GM18517 (cell line): ENCODE data around the gene UPB1.
"Not testable (repeated sequence)": the region's sequence is repeated elsewhere in the genome, so short reads cannot be mapped to it uniquely, and the experiment has no call there.

Experiments
- ATAC-seq: cut with Tn5 transposase; IDR thresholded peaks from one replicate; pipeline ENCODE4 v1.9.1; 2021; ENCODE audit warnings: mild to moderate bottlenecking, moderate library complexity; ENCODE audit not compliant: unreplicated experiment

UPB1 gene

GRCh38 chr22:24474649-24475255 lies 20.4 kb upstream of the UPB1 start:
- ATAC-seq, result no peak

- no peak for ATAC-seq
Measured at GRCh38 chr22:24481641-24482040, 13.5 kb upstream of the UPB1 start.

GRCh38 chr22:24482575-24482974 lies 12.6 kb upstream of the UPB1 start:
- no peak for ATAC-seq

DNA sequence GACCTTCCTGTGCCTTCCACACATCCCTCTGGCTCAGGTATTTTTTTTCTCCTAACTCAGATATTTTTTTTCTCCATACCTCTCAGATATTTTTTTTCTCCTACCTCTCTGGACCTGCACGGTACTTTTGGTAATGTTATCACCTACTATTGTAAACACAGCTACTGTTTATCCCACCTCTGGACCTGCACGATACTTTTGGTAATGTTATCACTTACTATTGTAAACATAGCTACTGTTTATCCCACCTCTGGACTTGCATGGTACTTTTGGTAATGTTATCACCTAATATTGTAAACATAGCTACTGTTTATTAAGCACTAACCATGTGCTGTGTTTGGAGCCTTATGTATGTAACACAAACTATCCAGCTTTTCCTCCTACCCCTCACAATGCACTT lies 12.1 kb upstream of the UPB1 start:
- no peak for ATAC-seq

- ATAC-seq, result no peak
Measured at GRCh38 chr22:24483976-24484545, 11.1 kb upstream of the UPB1 start.

GRCh38 chr22:24485170-24485569 lies 10.0 kb upstream of the UPB1 start:
- ATAC-seq, result no peak

DNA sequence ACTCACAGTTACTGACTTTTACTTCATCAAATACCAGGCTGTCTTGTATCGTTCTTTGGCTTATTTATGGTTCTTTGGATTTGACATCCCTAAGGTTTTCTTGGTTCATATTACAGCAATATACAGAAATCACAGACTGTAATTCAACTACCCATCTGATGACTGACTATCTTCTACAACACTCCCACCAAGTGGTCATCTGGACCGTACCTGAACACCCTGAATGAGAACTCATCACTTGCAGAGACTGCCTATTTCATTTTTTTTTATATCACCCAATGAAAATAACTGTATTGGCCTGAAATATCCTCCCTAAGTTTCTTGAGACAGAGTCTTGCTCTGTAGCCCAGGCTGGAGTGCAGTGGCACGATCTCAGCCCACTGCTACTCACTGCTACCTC lies 9.5 kb upstream of the UPB1 start:
- ATAC-seq, result no peak

DNA sequence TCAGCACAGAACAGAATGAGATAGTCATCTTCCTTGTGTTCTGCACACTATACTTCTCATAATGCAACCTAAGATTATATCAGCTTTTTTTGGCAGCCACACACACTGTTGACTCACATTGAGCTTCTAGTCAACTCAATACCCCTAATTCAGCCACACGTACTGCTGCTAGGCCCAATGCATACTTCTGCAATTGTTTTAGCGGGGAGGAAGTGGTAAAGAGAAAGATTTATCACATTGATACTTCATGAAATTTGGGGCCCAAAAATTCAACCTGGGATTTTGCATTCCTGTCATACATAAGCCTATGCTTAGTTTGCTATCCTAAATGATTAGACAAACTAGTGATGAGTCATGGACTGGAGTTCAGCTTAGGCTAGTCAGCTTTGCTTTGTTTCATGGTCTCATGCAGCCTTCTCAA lies 8.6 kb upstream of the UPB1 start:
- ATAC-seq, result no peak

DNA sequence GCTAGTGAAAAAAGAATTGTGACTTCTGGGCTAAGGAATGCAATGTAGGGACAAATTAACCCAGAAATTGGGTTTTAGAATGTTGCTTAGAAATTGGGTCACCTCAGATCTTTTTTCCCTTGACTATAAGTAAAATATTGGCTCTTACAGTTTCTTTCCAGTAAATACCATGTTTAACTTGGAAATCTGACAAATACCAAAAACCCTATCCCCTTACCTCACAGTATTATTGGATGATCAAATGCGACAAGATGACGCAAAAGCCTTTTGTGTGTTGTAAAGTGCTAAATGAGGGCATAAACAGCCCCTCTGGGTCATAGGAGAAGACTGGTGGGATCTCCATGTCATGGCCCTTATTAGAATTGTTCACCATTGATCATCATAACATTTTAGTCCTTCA lies 6.1 kb upstream of the UPB1 start:
- no peak for ATAC-seq

DNA sequence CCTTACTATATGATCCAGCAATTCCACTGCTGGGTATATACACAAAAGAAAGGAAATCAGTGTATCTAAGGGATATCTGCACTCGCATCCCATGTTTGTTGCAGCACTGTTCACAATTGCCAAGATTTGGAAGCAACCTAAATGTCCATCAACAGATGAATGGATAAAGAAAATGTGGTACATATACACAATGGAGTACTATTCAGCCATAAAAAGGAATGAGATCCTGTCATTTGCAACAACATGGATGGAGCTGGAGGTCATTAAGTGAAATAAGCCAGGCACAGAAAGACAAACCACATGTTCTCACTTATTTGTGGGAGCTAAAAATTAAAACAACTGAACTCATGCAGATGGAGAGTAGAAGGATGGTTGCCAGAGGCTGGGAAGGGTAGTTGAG lies 5.7 kb upstream of the UPB1 start:
- not testable (repeated sequence) for ATAC-seq

DNA sequence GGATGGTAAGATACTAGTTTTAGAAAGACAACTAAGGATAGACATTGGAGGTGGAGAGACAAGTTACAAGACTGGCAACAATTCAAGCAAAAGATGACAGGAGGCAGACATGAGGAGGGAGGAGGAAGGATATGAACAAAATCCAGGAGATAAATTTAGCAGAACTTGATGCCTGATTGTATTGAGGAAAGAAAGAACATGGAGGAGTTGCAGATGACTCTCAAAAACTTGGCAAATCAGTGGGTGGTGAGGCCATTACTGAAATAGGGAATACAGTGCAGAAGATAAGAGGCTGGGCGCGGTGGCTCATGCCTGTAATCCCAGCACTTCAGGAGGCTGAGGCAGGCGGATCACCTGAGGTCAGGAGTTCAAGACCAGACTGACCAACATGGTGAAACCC lies 2.7 kb upstream of the UPB1 start:
- ATAC-seq, result no peak

DNA sequence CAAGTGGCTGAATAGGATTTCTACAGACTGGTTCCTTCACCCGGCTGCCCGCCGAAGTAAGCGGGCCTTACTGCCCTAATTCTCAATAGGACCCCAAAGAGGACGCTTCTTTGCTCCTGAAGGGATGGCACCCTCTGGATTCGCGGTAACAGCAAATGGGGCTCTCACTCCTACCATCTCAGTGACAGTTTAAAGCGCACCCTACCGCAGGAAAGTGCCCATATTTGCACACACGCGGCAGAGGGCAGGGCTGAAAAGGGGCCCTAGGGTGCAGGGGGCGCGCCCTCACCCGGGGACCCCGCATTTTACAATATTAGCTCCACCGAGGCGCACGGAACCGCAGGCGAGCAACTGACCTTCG lies 985 bp upstream of the UPB1 start:
- ATAC-seq, result no peak

DNA sequence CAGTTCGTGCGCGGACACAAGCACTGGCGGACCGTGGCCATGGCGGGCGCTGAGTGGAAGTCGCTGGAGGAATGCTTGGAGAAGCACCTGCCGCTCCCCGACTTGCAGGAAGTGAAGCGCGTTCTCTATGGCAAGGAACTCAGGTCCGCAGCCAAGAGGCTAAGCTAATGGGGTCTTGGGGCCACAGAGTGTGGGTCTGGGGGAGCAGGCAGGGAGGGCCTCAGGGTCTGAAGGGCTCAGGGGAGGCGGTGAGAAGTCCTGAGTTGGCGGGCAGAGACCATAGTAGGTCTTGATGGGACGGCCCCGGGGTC lies 188 bp downstream of the UPB1 start:
- no peak for ATAC-seq

- ATAC-seq, result no peak
Measured at GRCh38 chr22:24496234-24496633, 1.1 kb downstream of the UPB1 start.

- no peak for ATAC-seq
Measured at GRCh38 chr22:24496661-24497060, 1.5 kb downstream of the UPB1 start.

DNA sequence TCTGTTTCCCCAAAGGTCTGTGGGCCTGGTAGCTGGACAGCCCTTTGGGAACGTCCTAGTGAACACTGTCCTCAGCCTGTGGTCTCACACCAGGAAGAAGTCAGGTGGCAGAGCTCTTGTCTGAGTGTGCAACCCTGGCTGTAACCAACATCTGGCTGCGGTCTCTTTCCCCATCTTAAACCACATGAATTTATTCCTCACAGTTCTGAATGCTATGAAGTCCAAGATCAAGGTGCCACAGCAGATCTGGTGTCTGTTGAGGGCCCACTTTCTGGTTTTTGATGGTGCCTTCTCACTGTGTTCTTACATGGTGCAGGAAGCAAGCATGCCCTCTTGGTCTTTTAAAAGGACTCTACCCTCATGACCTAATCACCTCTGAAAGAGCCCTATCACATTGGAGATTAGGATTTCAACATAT lies 2.7 kb downstream of the UPB1 start:
- no peak for ATAC-seq

DNA sequence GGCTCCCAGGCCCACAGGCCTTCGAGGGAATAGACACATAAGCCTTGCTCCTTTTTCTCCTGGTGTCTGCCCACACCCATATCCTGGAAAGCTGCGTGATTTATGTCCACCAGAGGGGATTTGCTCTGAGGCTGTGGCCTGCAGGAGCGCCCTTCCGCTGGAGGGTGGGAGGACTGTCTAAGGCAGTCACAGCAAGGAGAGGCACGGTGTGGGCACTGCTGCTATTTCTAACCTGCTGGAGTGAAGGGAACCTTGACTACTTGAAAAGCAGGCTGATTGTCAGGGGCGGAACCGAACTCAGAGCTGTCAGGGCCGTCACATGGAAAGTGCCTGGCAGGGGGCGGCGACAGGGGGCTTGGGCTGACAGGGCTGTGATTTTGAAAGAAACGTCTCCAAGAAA lies 3.7 kb downstream of the UPB1 start:
- ATAC-seq, result no peak

GRCh38 chr22:24499706-24500276 lies 4.7 kb downstream of the UPB1 start:
- ATAC-seq, result no peak

- ATAC-seq, result no peak
Measured at GRCh38 chr22:24500277-24500820, 5.2 kb downstream of the UPB1 start.

DNA sequence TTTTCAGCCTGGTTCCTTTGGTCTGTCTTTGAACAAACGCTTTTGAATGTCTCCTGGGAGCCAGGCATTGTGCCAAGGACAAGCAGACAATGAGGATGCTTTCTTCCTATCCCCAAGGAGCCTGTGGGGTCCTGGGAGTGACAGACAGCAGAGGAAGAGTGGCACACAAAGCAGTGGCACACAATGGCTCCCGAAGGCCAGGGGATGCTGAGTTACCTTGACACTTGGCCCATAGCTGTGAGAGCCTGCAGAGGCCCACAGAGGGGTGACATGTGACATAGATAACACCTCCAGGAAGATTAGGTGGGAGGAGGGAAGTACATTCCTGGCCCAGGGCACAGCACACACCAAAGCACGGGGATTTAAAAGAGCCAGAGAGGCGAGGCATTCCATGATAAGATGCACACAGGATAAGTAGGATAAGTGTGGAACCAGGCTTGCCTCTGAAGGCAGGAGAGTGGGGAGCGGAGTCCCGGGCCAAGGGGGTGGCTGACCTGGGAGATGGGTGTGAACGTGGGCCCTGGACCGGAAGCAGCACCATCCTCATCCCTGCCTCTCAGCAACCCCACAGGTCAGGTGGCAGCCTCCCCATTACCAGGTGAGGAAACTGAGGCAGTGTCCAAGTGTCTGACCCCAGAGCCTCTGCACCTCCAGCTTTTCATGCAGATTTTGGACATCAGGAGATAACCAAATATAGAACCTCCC lies 6.3 kb downstream of the UPB1 start:
- no peak for ATAC-seq

GRCh38 chr22:24502034-24502433 lies 6.9 kb downstream of the UPB1 start:
- no peak for ATAC-seq

DNA sequence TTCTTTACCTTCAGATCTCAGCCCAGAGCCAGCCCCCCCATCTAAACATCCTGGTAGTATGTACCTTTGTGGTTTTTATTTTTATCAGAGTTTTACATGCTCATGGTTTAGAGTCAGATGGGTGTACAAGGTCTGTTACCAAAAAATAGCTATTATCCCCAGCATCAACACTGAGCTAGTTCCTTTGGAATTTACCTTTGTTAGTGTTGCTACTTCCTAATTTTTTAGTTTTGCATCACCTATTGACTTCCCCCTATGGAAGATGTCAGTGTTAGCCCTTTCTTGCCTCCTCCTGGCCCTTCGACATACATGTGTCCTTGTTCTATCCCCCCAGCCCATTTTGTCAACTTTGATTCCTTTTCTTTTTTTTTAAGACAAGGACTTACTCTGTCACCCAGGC lies 7.4 kb downstream of the UPB1 start:
- no peak for ATAC-seq
